ENCODE results near the gene TSSK3.

Gene TSSK3

GRCh38 chr1:32339363-32339978 is 22.9 kb upstream of the TSSK3 start:
- H3K4me3 ChIP-seq (ENCODE audit: low read length), result no peak overlapping the region
- no peak for DNase-seq (ENCODE audit: low read depth)
- TF ChIP-seq CTCF (conservative IDR thresholded peaks at IDR 0.05; ENCODE audit: low read length), result no peak

GRCh38 chr1:32341186-32341757 is 21.1 kb upstream of the TSSK3 start:
- no peak for TF ChIP-seq CTCF (conservative IDR thresholded peaks at IDR 0.05; ENCODE audit: low read length)
- no peak for DNase-seq (ENCODE audit: low read depth)
- H3K4me3 ChIP-seq (ENCODE audit: low read length), result no peak overlapping the region

GRCh38 chr1:32341971-32342370 is 20.4 kb upstream of the TSSK3 start:
- no peak for TF ChIP-seq CTCF (conservative IDR thresholded peaks at IDR 0.05; ENCODE audit: low read length)
- DNase-seq (ENCODE audit: low read depth), result no peak
- H3K4me3 ChIP-seq (ENCODE audit: low read length), result no peak overlapping the region

- no peak for TF ChIP-seq CTCF (conservative IDR thresholded peaks at IDR 0.05; ENCODE audit: low read length)
- no peak for DNase-seq (ENCODE audit: low read depth)
- no peak overlapping the region for H3K4me3 ChIP-seq (ENCODE audit: low read length)
Observed at GRCh38 chr1:32342704-32343103, 19.6 kb upstream of the TSSK3 start.

GRCh38 chr1:32345289-32345827 is 17.0 kb upstream of the TSSK3 start:
- no peak for DNase-seq (ENCODE audit: low read depth)
- no peak overlapping the region for H3K4me3 ChIP-seq (ENCODE audit: low read length)
- no peak for TF ChIP-seq CTCF (conservative IDR thresholded peaks at IDR 0.05; ENCODE audit: low read length)

- no peak overlapping the region for H3K4me3 ChIP-seq (ENCODE audit: low read length)
- DNase-seq (ENCODE audit: low read depth), result no peak
- TF ChIP-seq CTCF (conservative IDR thresholded peaks at IDR 0.05; ENCODE audit: low read length), result no peak
Observed at GRCh38 chr1:32346532-32347157, 15.7 kb upstream of the TSSK3 start.

All from AG10803 (cell line).